Psoas muscle (tissue), 8 donors: ENCODE measurements around the gene TNFRSF19. TPM values are rescaled to one million over a fixed set of nuclear protein-coding genes. Genes with fewer than 3 reads are reported as not detected.

Experiments
- ATAC-seq, 4 donors: fragments of 200-7000 bp; cut with Tn5 transposase; one replicate each; pipeline ENCODE4 v1.9.1; 2020; ENCODE audit warnings: moderate library complexity in 3 of 4, mild to moderate bottlenecking in 2 of 4
- DNase-seq, 2 donors: peaks; one replicate each; pipeline ENCODE4 v3.0.0-alpha.2; 2020
- H3K27ac ChIP-seq: fragments of 200-600 bp; one replicate; pipeline ENCODE4 v1.8.0; 2022
- H3K27me3 ChIP-seq, 3 donors: fragments of 200-600 bp in 1 of 3; one replicate each; pipeline versions ENCODE4 v1.6.1 to v1.8.0; 2013 to 2022; ENCODE audit warnings: low read length in 2 of 3, mild to moderate bottlenecking in 2 of 3, moderate library complexity in 1 of 3; ENCODE audit not compliant: insufficient read depth in 3 of 3
- H3K36me3 ChIP-seq, 2 donors: fragments of 200-600 bp in 1 of 2; one replicate each; pipeline versions ENCODE4 v1.6.1 to v1.8.0; 2013 to 2022; ENCODE audit warnings: low read depth in 1 of 2, mild to moderate bottlenecking in 1 of 2, moderate library complexity in 1 of 2; ENCODE audit not compliant: insufficient read depth in 1 of 2
- H3K4me1 ChIP-seq: fragments of 200-600 bp; one replicate; pipeline ENCODE4 v1.8.0; 2022
- H3K4me3 ChIP-seq: fragments of 200-600 bp; one replicate; pipeline ENCODE4 v1.8.0; 2022; ENCODE audit warnings: mild to moderate bottlenecking
- H3K9me3 ChIP-seq: fragments of 200-600 bp; one replicate; pipeline ENCODE4 v1.8.0; 2022
- WGBS, 3 donors: extraction: QIAGEN DNeasy Blood & Tissue Kit; methylation state at CpG; one replicate each; pipeline versions ENCODE4 v1.1.6 to v1.1.7; 2013; 5-methylcytosine and 5-hydroxymethylcytosine counted together
- intact Hi-C, 2 donors: fragments of 100-400 bp; cut with DNase I; formaldehyde crosslinking; loops; one replicate each; pipeline versions ENCODE4 v1.11.0 to v1.14.2; 2022
- polyA plus RNA-seq, 3 donors: library from polyadenylated mRNA; stranded (reverse); fragments of 200-250 nt; gene quantifications; one replicate each; pipeline ENCODE4 v1.2.3, GENCODE V29; 2013
- total RNA-seq, 4 donors: library from RNA; stranded (reverse); fragmentation: NEBNext Ultra II Directional in 2 of 4; extraction: Animal tissue kit (Norgen Biotek cat#: 25700) in 2 of 4; gene quantifications; one replicate each; pipeline versions ENCODE4 v1.2.1 to v1.2.4, GENCODE V29; 2021 to 2023
- TF ChIP-seq, protein P1 (sequence below): fragments of 200-600 bp; IDR thresholded peaks from one replicate; pipeline ENCODE4 v1.8.0; 2022; ENCODE audit warnings: antibody characterized with exemption
- donor health status: healthy with polysubstance abuse.
- donor health status: DM: no; HTN: no; CAD: no; lungs with moderate emphysema.
- donor health status: Bipolar disorder and iron deficiency.
- donor health status: healthy.
- donor health status: DM: yes; HTN: yes; CAD: no.
- donor health status: DM: no; HTN: no; CAD: no.
- donor health status: DM: no; HTN: no; CAD: no.
- donor health status: DM: yes; HTN: yes; CAD: no.

TNFRSF19 gene
- total and polyA plus RNA-seq, 7 donors: 0.35 to 2.0 (median 0.55) TPM

DNA sequence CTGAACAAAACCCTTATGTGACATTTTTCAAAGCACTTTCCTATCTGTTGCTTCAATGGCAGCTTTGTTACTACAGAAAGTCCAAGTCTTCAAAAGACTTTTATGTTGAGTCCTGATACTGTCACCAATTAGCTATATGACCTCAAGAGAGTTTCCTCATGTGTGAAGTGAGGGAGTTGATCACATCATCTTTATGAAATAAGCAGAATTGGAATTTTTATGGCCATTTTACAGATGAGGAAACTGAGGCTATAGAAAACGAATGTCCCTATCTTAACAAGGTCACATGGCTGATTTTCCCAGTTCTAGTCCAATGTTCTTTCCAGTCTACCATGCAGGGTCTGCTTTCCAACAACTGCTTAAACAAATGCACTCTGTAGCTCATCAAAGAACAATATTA is 2.6 kb downstream of the TNFRSF19 start:
- Histone ChIP-seq H3K27me3 (no peaks in the 10 kb centered on the region), H3K27ac (no peak overlapping the region), H3K4me1 (peaks cover 8% of the 10 kb centered on the region), H3K4me3 (no peak overlapping the region), H3K9me3 (no peaks in the 10 kb centered on the region), H3K36me3 (no peaks in the 10 kb centered on the region)
- intact Hi-C loops: loop anchor here (5.0 to 10.0 kb wide), 2 partner anchors 106 to 302 kb away; no protein-coding TSS in a partner anchor
- TF ChIP-seq, protein P1, sequence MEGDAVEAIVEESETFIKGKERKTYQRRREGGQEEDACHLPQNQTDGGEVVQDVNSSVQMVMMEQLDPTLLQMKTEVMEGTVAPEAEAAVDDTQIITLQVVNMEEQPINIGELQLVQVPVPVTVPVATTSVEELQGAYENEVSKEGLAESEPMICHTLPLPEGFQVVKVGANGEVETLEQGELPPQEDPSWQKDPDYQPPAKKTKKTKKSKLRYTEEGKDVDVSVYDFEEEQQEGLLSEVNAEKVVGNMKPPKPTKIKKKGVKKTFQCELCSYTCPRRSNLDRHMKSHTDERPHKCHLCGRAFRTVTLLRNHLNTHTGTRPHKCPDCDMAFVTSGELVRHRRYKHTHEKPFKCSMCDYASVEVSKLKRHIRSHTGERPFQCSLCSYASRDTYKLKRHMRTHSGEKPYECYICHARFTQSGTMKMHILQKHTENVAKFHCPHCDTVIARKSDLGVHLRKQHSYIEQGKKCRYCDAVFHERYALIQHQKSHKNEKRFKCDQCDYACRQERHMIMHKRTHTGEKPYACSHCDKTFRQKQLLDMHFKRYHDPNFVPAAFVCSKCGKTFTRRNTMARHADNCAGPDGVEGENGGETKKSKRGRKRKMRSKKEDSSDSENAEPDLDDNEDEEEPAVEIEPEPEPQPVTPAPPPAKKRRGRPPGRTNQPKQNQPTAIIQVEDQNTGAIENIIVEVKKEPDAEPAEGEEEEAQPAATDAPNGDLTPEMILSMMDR: no peak
- ATAC-seq (no peak), DNase-seq (no peak)
- WGBS, 3 donors: 83 to 96% (median 88%) methylated on average over 1 of the region's 1 CpG

- Histone ChIP-seq H3K4me3 (no peak overlapping the region), H3K9me3 (no peaks in the 10 kb centered on the region), H3K36me3 (no peaks in the 10 kb centered on the region), H3K4me1 (peaks cover 8% of the 10 kb centered on the region), H3K27me3 (peaks cover 0 to 3% (median 0%) of the 10 kb centered on the region in 3 donors), H3K27ac (no peak overlapping the region)
- ATAC-seq: no peak
- 59 to 70% (median 65%) methylated on average over 3 of the region's 3 CpGs for WGBS, 3 donors
- intact Hi-C loops: loop anchor here (5.0 to 10.0 kb wide), 4 partner anchors 87 to 300 kb away; no protein-coding TSS in a partner anchor
- no peak for DNase-seq
- TF ChIP-seq, protein P1: no peak
These were observed 4.4 kb downstream of the TNFRSF19 start for GRCh38 chr13:23574421-23575145.

DNA sequence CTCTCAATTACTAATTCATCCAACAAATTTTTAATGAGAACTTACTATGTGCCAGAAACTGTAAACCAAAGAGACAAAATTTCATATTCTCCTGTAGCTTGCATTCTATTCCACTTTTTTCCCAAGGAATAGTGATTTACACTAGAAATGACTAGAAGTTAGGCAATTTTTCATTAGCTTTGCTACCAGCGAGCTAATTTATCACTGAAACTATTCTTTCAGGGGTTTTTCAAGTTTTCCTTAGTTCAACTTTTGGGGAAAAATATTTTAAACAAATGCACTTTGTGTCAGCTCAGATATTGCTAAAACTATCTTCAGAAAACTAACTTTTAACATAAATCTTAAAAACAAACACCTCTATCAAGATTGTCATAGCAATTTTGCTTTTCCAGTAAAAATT is 5.4 kb downstream of the TNFRSF19 start:
- Histone ChIP-seq H3K27ac (no peak overlapping the region), H3K27me3 (peaks cover 0 to 3% (median 0%) of the 10 kb centered on the region in 3 donors), H3K9me3 (no peaks in the 10 kb centered on the region), H3K4me1 (peaks cover under 1% of the 10 kb centered on the region), H3K4me3 (no peak overlapping the region), H3K36me3 (no peaks in the 10 kb centered on the region)
- TF ChIP-seq, protein P1: no peak
- 89 to 95% (median 94%) methylated on average over 1 of the region's 1 CpG for WGBS, 3 donors
- DNase-seq (no peak), ATAC-seq (no peak)
- intact Hi-C loops: loop anchor here (5.0 to 10.0 kb wide), 3 partner anchors 88 to 299 kb away; no protein-coding TSS in a partner anchor

GRCh38 chr13:23578411-23579071 is 8.3 kb downstream of the TNFRSF19 start:
- peak overlapping the region; percentile 85 for H3K27ac ChIP-seq
- intact Hi-C loops: loop anchor here (5.0 to 10.0 kb wide), 3 partner anchors 91 to 296 kb away; no protein-coding TSS in a partner anchor

More at GRCh38 chr13:23578411-23579071, 8.3 kb downstream of the TNFRSF19 start:
- peaks cover 0 to 3% (median 0%) of the 10 kb centered on the region in 3 donors for H3K27me3 ChIP-seq
- 5 to 6% (median 5%) methylated on average over 37 to 42 of the region's 42 CpGs for WGBS, 3 donors
- no peaks in the 10 kb centered on the region for H3K36me3 ChIP-seq
- peak; percentile 81 to 87 for DNase-seq
- H3K9me3 ChIP-seq: no peaks in the 10 kb centered on the region
- TF ChIP-seq, protein P1: peak; percentile 63
- H3K4me1 ChIP-seq: no peaks in the 10 kb centered on the region
- peak overlapping the region; percentile 91 for H3K4me3 ChIP-seq
- peak; percentile 77 to 84 (median 80) for ATAC-seq
